ENCODE measurements around the gene RAB3A.
"Not testable (repeated sequence)": the region's sequence is repeated elsewhere in the genome, so short reads cannot be mapped to it uniquely, and the experiment has no call there.

Gene RAB3A

GRCh38 chr19:18223860-18224524, 20.1 kb upstream of the RAB3A start:
- no peak for DNase-seq

GRCh38 chr19:18221815-18222725, 18.2 kb upstream of the RAB3A start:
- no peak for DNase-seq

GRCh38 chr19:18220632-18221275, 16.9 kb upstream of the RAB3A start:
- DNase-seq = no peak

GRCh38 chr19:18219911-18220631, 16.2 kb upstream of the RAB3A start:
- no peak for DNase-seq

GRCh38 chr19:18218600-18218999, 14.8 kb upstream of the RAB3A start:
- DNase-seq = no peak

- DNase-seq = no peak
These were observed 14.3 kb upstream of the RAB3A start for GRCh38 chr19:18218159-18218558.

GRCh38 chr19:18216789-18217188, 12.9 kb upstream of the RAB3A start:
- no peak for DNase-seq

- DNase-seq = no peak
These were observed 11.1 kb upstream of the RAB3A start for GRCh38 chr19:18214779-18215433.

GRCh38 chr19:18211683-18212082, 7.8 kb upstream of the RAB3A start:
- no peak for DNase-seq

GRCh38 chr19:18209912-18210311, 6.1 kb upstream of the RAB3A start:
- not testable (repeated sequence) for DNase-seq

GRCh38 chr19:18208098-18208951, 4.5 kb upstream of the RAB3A start:
- peak; percentile 56 for DNase-seq

GRCh38 chr19:18206018-18206417, 2.2 kb upstream of the RAB3A start:
- no peak for DNase-seq

GRCh38 chr19:18205200-18205892, 1.5 kb upstream of the RAB3A start:
- peak; percentile 43 for DNase-seq

GRCh38 chr19:18204394-18205199, 755 bp upstream of the RAB3A start:
- peak; percentile 41 for DNase-seq

GRCh38 chr19:18203408-18203862, 407 bp downstream of the RAB3A start:
- peak; percentile 33 for DNase-seq

GRCh38 chr19:18202778-18203407, 949 bp downstream of the RAB3A start:
- no peak for DNase-seq

- no peak for DNase-seq
These were observed 1.5 kb downstream of the RAB3A start for GRCh38 chr19:18202397-18202777.

- DNase-seq = no peak
These were observed 5.5 kb downstream of the RAB3A start for GRCh38 chr19:18198374-18198773.

- no peak for DNase-seq
These were observed 5.9 kb downstream of the RAB3A start for GRCh38 chr19:18197941-18198340.
